ENCODE results near the gene KSR2. TPM values are rescaled to one million over a fixed set of nuclear protein-coding genes. Genes with fewer than 3 reads are reported as not detected.

Gene KSR2
- total RNA-seq, 2 donors from 2014 or later: 0.07 TPM; not detected in 1

DNA sequence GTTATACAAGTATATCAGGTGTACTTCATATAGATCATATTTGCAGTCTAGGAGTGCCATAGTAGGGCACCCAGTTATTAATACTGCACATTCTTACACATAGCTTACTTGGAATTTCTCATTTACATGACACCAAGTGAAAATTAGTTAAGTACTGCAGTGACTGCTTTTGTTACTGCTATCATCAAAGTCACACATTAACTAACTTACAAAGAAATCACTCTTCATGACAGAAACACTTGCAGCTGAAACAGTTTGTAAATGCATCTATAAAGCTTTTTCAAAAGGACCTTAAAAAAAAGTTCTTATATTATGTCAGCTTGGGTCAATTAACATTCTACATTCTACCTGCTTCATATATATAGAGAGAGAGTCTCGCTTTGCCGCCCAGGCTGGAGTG lies 29.9 kb upstream of the KSR2 start:
- Histone ChIP-seq H3K27ac (no peak overlapping the region), H3K4me1 (ENCODE audit: control insufficient read depth in 1 of 2, low read depth in 2 of 2) (no peaks in the 10 kb centered on the region), H3K9me3 (no peaks in the 10 kb centered on the region), H3K27me3 (replicated peaks; ENCODE audit: insufficient read depth) (no peaks in the 10 kb centered on the region), H3K36me3 (no peaks in the 10 kb centered on the region), H3K4me3 (no peak overlapping the region)
- ATAC-seq (ENCODE audit: insufficient number of reproducible peaks, low FRiP score, low read depth): no peak
- no peak for DNase-seq (ENCODE audit: low spot score)
- TF ChIP-seq, protein P1, sequence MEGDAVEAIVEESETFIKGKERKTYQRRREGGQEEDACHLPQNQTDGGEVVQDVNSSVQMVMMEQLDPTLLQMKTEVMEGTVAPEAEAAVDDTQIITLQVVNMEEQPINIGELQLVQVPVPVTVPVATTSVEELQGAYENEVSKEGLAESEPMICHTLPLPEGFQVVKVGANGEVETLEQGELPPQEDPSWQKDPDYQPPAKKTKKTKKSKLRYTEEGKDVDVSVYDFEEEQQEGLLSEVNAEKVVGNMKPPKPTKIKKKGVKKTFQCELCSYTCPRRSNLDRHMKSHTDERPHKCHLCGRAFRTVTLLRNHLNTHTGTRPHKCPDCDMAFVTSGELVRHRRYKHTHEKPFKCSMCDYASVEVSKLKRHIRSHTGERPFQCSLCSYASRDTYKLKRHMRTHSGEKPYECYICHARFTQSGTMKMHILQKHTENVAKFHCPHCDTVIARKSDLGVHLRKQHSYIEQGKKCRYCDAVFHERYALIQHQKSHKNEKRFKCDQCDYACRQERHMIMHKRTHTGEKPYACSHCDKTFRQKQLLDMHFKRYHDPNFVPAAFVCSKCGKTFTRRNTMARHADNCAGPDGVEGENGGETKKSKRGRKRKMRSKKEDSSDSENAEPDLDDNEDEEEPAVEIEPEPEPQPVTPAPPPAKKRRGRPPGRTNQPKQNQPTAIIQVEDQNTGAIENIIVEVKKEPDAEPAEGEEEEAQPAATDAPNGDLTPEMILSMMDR (IDR thresholded peaks at IDR 0.05): no peak

DNA sequence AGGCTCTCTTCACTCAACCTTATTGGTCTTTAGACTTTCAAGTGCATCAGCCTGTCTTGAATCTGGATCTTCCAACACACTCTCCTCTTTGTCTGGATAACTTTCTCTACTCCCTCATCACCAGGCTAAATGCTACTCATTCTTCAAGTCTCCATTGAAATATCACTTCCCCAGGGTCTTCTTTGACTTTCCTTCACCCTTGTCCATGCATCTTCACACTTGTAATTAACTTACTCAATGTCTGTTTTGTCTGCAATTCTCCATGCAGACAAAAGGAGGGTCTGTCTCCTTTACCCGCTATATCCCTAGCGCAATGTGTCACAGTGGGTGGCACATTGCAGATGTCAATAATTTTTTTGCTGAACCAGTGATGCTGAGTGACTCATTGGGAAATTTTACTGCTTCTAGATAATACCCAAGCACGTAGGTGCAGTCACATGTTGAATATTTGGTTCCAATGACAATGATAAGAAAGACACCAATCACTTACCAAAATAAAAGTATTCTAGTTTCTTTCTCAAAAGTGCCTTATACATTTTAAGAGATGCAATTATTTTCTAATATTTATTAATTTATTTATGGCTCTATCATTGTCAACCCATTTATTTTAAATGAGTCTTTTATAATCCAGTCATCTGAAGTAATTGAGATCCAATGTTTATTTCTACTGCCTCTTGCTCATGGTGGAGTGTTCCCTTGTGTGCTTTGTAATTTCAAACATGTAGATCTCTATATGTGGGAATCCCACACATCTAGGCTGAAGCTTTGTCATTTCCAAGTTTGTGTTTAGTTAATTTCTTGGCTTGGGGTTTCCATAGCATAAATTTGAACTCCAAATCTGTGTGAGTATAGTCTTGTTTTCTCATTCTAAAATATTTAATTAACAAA lies 26.0 kb upstream of the KSR2 start:
- DNase-seq (ENCODE audit: low spot score) (no peak), ATAC-seq (ENCODE audit: insufficient number of reproducible peaks, low FRiP score, low read depth) (no peak)
- no peak overlapping the region for H3K4me3 ChIP-seq
- H3K36me3 ChIP-seq: no peaks in the 10 kb centered on the region
- no peak overlapping the region for H3K27ac ChIP-seq
- H3K9me3 ChIP-seq: no peaks in the 10 kb centered on the region
- TF ChIP-seq, protein P1 (IDR thresholded peaks at IDR 0.05): no peak
- H3K4me1 ChIP-seq (ENCODE audit: control insufficient read depth in 1 of 2, low read depth in 2 of 2): no peaks in the 10 kb centered on the region
- H3K27me3 ChIP-seq (replicated peaks; ENCODE audit: insufficient read depth): no peaks in the 10 kb centered on the region

DNA sequence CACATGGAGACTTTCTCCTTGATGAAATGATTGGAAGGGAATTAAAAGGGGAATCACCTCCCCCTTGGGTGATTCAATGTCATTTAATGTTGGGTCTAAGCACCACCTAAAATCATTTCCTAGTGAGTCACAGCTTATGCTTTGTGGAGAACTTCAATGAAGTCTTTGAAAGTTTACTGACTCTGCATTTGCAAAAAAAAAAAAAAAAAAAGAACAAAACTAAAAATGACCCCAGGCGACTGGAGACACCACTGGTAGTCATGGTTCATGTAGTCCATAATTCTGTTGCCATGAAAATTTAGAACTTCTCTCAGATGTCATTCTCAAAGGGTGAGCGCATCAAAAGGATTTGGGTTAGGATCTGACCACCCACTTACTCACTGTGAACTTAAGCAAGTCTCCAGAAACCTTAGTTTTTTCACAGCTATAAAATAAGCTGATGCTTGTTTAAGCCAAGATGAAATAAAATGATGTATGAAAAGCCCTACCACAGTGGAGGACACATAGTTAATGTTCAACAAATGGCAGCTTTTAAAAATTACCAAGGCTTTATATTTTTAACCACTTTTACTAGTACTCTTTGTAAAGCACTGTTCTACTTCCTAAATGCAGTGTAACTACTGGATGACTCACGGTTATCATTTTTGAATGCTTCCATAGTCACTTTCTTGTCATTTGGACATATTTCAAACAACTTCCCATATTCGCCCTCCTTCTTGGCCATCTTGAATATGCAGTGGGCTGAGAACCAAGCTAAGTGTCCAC lies 18.1 kb upstream of the KSR2 start:
- Histone ChIP-seq H3K9me3 (no peaks in the 10 kb centered on the region), H3K4me1 (ENCODE audit: control insufficient read depth in 1 of 2, low read depth in 2 of 2) (no peaks in the 10 kb centered on the region), H3K4me3 (no peak overlapping the region), H3K27ac (no peak overlapping the region), H3K27me3 (replicated peaks; ENCODE audit: insufficient read depth) (no peaks in the 10 kb centered on the region), H3K36me3 (no peaks in the 10 kb centered on the region)
- DNase-seq (ENCODE audit: low spot score) (no peak), ATAC-seq (ENCODE audit: insufficient number of reproducible peaks, low FRiP score, low read depth) (no peak)
- TF ChIP-seq, protein P1 (IDR thresholded peaks at IDR 0.05): no peak

DNA sequence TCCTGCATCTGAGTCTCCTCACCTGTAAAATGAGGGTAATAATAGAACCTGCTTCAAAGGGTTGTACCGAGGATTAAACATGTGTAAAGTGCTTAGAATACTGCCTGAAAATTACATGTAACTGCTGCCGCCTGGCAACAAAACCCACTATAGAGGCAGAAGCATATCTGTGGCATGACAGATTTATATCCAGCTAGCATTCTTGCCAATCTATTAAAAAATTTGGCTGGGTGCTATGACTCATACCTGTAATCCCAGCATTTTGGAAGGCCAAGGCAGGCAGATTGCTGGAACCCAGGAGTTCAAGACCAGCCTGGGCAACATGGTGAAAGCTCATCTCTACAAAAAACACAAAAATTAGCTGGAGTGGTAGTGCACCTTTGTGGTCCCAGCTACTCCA lies 16.4 kb upstream of the KSR2 start:
- TF ChIP-seq, protein P1 (IDR thresholded peaks at IDR 0.05): no peak
- Histone ChIP-seq H3K36me3 (no peaks in the 10 kb centered on the region), H3K27me3 (replicated peaks; ENCODE audit: insufficient read depth) (no peaks in the 10 kb centered on the region), H3K27ac (no peak overlapping the region), H3K4me3 (no peak overlapping the region), H3K9me3 (no peaks in the 10 kb centered on the region), H3K4me1 (ENCODE audit: control insufficient read depth in 1 of 2, low read depth in 2 of 2) (no peaks in the 10 kb centered on the region)
- ATAC-seq (ENCODE audit: insufficient number of reproducible peaks, low FRiP score, low read depth): no peak
- DNase-seq (ENCODE audit: low spot score): no peak

DNA sequence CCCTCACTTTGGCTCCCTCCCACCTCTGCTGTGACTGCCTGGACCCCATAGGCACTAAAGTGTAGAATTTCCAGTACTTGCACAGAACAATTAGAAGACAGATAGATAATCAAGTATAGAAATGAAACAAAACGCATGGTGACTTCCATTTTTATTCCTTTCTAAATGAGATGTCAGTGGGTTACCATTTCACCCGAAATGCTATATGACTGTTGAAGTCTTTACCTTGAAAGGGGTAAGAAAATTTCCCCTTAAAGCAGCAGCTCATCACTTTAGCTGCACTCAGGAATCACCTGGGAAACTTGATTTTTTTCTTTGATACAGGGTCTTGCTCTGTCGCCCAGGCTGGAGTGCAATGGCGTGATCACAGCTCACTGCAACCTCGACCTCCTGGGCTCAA lies 12.5 kb upstream of the KSR2 start:
- no peak for ATAC-seq (ENCODE audit: insufficient number of reproducible peaks, low FRiP score, low read depth)
- H3K4me3 ChIP-seq: no peak overlapping the region
- no peak overlapping the region for H3K27ac ChIP-seq
- H3K27me3 ChIP-seq (replicated peaks; ENCODE audit: insufficient read depth): no peaks in the 10 kb centered on the region
- no peaks in the 10 kb centered on the region for H3K36me3 ChIP-seq
- DNase-seq (ENCODE audit: low spot score): no peak
- no peaks in the 10 kb centered on the region for H3K9me3 ChIP-seq
- no peaks in the 10 kb centered on the region for H3K4me1 ChIP-seq (ENCODE audit: control insufficient read depth in 1 of 2, low read depth in 2 of 2)
- TF ChIP-seq, protein P1 (IDR thresholded peaks at IDR 0.05): no peak
